Right hindlimb (tissue), 1 donor: ENCODE measurements around the gene DNAH10.

Experiments
- DNase-seq: peaks from one replicate; pipeline ENCODE4 v3.0.0-alpha.2; 2018

Gene DNAH10

DNA sequence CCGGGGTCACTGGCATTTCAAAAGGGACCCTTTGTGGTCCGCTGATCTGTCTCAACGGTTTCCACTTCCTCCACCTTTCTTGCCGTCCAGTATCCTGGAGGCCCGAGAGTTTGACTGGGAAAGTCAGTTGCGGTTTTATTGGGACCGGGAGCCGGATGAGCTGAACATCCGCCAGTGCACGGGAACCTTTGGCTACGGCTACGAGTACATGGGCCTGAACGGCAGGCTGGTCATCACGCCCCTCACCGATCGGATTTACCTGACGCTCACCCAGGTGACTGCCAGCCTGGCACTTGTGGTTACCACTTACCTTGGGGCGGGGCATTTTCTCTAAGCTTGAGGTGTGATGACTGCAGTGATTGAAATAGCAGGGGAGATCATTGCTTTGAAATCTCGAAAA lies 83.8 kb downstream of the DNAH10 start:
- DNase-seq, result no peak

DNA sequence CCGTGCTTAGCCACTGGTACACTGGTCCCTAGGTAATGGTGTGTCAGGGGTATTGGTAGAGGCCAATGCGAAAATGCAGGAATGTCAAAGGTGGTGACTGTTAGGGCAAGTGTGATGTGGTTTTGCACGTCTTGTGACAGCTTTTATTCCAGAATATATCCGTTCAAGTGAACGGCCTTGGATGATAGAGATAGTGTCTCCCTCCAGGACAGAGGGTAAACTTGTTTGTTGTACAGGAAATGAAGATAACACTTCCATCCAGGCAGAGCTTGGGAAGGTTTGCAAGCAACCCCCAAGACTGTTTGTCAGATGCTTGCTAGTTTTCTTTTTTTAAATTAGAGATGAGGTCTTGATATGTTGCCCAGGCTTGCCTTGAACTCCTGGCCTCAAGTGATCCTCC lies 84.2 kb downstream of the DNAH10 start:
- no peak for DNase-seq

DNA sequence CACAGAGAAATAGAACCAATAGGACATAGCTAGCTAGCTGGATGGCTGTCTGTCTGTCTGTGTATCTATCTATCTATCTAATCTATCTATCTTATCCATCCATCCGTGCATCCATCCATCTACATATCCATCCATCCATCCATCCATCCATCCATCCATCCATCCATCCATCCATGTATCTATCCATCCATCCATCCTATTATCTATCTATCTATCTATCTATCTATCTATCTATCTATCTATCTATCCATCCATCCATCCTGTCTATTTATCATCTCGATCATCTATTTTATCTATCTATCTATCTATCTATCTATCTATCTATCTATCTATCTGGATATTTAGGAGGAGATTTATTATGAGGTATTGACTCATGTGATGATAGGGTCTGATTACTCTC lies 84.9 kb downstream of the DNAH10 start:
- DNase-seq, result no peak

DNA sequence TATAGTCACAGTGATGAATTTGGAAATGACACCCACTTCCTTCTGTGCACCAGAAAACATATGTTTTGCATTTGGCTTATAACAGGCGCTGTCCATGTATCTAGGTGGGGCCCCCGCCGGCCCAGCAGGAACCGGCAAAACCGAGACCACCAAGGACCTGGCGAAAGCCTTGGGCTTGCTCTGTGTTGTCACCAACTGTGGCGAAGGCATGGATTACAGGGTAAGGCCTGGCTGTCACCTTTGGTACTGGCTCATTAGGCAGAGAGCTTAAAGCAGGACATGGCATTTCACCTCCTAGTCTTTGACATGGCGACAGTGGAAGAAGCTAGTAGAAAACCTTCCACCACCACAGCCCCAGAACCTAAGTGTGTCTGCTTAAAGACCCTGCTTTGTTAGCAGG lies 85.8 kb downstream of the DNAH10 start:
- no peak for DNase-seq

DNA sequence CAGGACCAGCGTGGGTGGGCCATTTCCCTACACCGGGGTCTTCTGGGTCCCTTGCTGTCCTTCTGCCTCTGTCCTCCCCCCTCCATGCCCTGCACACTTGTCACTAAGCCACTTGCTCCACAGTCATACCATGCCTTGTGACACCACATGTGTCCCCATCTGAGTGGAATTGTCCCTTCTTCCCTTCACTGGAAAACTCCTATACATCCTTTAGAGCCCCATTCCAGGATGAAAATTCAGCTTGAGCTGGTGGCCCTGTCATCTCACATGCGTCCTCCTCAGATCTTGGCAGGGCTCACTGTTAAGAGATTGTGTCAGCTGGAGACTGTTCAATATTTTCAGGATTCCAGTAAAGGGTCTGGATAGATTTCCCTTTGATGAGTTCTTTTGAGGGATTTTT lies 87.4 kb downstream of the DNAH10 start:
- DNase-seq, result no peak

DNA sequence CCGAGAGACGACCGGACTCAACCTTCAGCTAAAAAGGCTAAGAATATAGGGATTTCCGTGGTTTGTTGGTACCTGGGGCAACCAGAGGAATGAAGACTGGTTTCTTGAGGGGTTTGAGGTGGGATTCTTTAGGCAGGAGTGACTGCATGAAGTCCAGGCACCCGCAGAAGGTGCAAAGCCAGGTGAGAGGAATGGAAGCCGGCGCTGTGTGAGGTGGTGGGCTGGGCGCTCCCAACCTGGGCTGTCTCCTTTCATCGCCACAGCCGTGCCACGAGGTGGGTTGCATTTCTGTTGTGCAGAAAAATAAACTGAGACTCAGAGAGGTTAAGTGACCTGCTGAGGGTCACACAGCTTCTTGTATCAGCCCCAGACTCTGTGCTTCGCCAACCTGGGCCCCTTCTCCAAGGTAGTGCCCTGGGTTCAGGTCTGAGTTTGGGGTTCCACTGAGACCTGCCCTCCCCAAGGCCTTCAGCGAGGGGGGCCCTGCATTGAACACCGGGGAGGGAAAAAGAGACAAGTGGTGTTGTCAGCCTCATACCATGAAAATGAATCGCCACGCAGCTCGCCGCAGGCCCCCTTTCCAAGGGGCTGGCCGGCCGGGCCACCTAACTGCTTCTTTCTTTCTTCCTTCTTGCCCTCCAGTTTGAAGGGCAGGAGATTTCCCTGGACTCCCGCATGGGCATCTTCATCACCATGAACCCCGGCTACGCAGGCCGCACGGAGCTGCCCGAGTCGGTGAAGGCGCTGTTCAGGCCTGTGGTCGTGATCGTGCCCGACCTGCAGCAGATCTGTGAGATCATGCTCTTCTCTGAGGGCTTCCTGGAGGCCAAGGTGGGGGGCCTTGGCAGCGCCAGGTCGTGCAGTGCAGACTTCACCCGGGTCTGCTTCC lies 88.4 kb downstream of the DNAH10 start:
- no peak for DNase-seq

DNA sequence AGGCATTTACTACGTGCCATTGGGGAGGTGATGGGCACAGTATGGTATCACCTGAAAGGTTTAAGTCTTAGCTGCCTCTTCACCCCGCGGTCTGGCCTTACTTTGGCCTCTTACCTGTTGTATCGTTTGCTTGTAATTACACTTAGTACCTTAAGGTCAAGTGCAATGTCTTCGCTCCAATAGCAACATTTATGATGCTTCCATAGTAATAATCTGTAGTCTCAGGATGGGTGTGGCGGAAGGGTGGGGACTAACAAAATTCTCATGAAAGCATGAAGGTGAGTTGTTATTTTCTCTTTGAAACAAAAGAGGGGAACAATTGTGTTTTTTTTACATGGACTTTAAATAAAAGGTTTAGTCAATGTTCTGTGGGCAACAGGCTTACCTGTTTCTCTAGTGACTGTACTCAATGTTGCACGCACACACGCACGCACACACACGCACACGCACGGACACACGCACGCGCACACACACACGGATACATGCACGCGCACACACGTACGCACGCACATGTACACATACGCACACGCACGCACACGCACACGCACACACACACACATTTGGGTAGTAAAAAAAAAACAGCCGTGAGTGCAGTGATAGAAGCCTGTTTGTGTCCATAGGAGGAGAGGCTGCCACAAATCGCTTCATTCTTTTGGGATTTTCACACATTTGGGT lies 91.4 kb downstream of the DNAH10 start:
- no peak for DNase-seq

DNA sequence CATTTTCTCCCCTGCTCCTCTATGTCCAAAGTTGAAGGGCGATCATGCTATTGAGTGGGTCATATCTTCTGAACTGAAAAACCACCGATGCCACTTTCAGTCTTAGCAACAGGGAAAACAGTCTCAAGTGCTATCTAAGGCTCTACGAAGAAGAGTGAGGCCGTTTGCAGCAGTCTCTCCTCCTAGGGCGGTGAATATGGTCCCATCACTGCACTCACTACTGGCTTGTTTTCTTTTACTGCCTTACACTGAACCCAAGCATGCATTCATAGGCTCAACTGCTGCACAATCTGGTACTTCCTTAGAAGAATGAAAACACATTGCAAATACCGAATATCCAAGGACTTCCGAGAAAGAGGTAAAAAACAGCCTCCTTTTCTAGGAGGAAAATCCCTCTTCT lies 92.1 kb downstream of the DNAH10 start:
- DNase-seq, result no peak

DNA sequence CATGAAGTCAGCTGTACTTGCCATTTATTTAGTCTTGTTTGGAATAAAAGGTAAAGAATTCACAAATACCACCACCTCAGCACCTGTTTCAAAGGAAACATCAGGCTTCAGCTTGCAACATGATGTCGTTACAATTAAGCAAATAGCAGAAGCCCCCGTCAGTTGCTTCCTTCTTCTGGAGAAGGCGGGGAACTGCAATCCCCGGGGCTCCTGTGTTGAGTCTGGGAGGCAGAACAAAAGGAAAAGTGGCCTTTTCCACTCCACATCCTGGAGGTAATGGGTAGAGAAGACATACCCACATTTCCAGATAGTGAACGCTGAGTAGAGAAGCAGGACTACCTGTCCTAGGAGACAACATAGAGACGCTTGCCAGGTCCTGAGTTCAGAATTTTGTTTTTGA lies 92.8 kb downstream of the DNAH10 start:
- DNase-seq, result no peak

DNA sequence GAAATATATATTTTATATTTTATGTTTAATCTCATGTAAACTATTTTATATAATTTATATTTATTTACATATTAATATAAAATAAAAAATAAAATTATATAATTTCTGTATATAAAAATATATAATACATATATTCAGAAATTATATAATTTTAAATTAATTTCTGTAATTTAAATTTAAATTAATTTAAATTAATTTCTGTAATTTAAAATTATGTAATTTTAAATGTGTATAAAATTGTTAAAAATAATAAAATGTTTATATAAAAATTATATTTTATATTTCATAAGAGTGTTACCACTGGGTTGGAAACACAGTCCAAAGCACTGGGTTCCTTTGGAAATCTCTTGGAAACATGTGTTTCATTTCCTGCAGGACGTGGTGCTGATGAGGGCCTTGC lies 94.6 kb downstream of the DNAH10 start:
- DNase-seq, result no peak

DNA sequence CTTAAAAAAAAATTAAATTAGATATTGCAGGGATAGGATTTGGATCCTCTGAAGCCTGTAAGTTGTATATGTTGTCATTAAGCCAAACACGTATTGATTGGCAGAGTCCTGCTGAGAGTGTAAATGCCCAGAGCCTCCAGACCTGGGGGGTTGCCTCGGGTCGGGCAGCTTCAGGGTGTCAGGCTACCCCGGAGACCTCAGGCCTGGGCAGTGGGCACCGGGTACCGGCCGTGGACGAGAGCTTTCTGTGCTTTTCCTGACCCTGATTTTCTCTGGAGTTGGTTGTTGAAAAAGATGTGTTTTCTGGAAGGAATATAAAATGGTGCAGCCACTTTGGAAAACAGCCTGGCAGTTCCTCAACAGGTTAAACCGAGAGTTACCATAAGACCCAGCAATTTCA lies 96.1 kb downstream of the DNAH10 start:
- no peak for DNase-seq

DNA sequence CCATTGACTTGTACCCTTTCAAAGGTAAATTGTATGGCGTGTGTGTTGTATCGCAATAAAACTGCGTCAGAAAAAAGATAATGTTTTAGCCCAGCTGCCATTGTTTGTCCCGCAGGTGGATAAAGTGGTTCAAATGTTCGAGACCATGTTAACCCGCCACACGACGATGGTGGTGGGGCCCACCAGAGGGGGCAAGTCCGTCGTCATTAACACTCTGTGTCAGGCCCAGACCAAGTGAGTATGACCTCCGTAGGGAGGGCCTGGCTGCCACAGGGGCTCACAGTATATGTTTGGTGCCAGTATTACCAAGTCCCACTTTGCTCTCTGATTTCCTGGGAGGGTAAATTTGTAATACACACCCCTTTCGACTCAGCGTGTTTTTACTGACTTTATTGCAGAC lies 96.9 kb downstream of the DNAH10 start:
- DNase-seq, result no peak

DNA sequence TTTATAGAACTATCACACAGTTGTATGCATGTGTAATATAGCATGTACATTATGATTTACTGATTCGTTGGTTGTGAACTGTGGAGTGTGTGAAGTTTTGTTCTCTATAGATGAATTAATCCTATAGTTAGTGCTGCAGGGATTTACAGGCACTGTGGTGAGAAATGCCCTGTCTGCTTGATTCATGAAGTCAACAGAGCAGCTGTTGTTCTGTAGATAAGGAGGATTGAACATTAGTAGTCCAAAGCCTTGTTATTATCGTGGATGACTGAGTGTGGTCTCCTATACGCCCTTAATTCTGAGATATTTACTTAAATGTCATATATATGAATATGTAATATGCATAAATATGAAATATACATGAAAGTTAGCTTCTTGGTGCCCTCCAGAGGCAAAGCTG lies 98.3 kb downstream of the DNAH10 start:
- no peak for DNase-seq

DNA sequence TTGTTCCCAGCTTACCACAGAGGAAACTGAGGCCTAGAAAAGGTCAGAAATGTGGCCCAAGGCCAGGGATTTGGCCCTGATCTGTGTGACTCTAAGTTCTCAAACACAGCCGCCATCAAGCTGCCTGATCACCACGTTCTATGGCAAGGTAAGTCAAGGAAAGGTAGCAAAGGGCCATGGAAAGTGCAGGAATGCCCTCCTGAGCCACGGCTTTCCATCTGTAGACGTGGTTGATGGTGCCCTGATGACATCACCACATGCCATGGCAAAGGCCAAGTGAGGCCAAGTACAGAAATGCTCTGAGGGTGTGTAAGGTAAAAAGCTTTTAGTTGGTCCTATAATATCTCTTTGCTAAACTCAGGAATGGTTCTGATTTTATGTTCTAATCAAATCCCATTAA lies 99.3 kb downstream of the DNAH10 start:
- DNase-seq, result no peak

DNA sequence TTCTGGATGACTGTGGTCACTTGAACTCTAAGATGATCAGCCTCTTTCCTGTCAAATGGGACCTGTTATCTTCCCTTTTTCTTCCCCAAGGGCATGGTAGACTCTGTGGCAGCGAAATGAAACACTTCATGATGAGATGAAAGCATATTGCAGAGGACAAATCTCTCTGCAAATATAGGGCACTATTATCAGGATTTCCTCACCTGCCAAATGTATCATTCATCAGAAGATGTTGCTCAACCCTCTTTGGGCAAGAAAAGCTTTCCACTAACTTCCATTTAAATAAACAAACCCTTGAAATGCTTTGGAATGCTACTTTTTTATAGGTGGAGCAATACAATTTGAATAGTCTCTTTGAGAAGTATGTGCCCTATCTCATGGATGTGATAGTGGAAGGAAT lies 105.0 kb downstream of the DNAH10 start:
- no peak for DNase-seq

DNA sequence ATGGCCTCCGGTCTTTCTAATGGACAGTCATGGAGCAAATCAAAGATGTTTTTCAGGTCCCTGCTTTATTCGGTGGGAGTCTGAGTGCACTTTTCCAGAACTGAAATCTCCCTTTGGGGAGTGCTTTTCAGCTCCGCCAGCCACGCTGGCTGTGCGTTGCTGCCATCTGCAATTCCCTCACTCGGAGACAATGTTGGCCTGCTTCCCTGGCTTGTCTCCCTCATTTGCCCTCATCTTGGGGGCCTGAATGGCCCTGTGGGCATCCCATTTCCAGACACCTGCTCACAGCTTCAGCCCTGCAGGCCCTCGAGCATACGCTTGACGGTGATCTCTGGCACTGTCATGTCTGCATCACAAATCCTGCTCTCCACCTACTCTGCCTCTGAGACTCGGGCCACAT lies 106.7 kb downstream of the DNAH10 start:
- no peak for DNase-seq

DNA sequence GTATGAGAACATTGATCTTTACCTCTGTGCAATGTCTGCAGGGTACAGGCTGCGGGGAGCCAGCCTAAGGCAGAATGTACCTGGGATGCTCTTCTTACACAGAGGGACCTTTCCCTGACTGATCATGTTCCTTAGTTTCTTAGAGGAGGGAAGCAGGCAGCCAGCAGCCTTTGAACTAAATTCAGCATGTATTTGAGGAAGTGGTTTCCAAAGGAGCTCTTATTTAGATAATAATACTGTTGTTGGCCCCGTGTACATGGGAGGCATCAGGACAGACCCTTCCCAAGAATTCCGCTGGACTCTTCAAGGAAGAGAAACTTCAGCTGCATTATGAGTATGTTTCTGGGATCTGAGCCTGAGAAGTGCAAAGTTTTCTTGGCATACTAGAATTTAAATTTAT lies 111.7 kb downstream of the DNAH10 start:
- no peak for DNase-seq

DNA sequence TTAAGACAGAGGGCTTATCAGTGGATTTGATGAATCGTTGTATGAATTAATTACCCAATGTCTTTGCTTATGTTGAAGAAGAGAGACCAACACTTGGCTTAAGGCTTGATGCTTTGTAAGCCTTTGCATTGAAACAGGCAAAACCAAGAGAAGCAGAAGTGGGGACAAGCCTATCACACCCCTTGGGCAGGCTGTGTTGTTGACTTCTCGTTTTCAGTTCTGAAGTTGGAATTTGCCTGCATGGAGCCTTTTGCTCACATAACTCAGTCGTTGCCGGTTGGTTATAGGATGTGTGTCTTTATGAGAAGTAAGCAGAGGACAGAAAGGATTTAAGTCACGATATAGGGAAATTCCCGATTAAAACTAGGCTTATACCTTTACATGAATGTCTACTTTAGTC lies 115.9 kb downstream of the DNAH10 start:
- DNase-seq, result no peak

DNA sequence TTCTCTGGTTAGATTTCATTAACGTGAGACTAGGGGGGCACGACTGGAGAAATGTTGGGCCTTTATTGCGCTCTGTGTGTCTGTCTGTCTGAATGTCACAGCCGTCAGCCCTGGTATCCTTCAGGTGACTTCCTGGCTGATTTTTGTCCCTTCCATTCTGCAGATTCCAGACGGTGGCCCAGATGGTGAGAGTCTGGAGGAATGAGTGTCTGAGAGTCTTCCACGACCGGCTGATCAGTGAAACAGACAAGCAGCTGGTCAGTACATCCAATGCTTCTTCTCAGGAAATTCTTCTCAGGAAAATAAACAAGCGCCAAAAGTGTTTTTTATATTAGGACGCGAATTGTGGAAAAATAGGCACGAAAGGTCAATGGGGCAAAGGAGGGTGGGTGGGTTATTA lies 117.0 kb downstream of the DNAH10 start:
- no peak for DNase-seq

DNA sequence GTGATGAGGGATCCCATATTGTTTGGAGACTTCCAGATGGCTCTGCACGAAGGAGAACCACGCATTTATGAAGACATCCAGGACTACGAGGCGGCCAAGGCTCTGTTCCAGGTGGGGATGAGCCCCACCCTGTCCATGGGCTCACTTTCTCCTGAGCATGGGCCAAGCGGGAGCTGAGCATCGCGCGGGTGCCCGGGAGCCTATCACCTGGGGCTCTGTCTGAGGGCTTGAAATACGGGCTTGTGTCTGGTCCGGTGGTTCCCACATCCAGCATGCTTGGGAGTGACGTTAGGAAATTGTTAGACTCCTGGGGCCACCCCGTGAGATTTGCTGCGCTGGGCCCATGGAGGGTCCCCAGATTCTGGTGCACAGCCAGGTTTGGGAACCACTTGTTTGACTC lies 117.6 kb downstream of the DNAH10 start:
- DNase-seq, result no peak

DNA sequence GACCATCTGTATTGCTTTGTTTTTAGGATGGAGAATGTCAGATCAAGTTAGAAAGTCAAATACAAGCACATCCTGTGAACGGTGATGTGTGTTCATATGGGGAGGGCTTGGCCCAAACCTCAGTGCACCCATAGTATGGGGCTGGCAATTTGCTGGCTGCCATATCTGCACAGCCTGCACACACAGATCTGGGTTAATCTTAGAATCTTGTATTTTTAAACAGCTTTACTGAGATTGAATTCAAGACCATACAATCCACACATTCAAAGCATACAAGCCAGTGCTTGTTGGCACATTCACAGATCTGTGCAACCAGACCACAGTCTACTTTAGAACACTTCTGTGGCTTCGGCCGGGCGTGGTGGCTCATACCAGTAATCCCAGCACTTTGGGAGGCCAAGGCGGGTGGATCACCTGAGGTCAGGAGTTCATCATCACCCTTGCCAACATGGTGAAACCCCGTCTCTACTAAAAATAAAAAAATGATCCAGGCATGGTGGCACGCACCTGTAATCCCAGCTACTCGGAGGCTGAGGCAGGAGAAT lies 120.1 kb downstream of the DNAH10 start:
- DNase-seq, result no peak

DNA sequence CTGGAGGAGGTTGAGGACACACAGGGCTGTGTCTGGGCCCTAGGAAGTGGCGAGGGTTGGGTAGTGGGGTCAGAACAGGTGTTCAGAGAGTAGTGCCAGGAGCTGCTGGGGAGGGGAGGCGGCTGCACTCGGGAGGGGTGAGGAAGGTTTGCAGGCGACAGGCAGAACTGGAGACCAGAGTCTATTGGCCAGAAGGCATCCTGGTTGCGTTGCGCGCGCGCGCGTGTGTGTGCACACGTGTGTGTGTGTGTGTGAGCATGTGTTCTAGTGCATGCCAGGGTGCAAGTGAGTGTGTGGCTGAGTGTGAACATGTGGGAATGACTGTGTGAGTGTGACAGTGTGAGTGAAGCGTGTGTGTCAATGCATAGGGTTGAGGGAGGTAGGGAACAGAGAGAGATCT lies 124.2 kb downstream of the DNAH10 start:
- no peak for DNase-seq

DNA sequence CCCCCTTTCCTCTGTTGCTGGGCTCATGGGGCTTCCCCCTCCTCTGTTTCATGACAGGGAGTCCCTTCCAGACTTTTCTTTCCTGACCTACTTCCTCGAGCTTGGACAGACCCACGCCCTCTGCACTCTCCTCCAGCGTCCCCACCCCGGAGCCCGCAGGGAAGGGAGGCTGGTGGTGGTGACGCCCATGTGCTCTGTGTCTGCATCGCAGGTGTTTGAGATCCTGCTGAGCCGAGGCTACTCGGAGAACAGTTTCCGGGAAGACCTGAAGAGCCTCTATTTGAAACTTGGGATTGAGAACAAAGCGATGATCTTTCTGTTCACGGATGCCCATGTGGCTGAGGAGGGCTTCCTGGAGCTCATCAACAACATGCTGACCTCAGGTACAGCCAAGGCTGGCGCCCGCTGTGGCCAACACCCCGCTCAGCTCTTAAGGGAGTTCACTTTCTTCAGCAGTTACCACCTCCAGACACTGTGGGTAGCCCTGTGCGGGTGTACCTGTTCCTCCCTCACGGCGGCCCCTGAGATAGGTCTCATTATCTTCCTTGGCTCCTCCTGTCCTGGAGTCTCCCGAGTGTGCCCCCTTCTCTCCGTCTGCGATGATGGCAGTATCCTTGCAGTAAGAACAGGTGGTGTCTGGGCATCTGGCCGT lies 125.0 kb downstream of the DNAH10 start:
- DNase-seq, result no peak

DNA sequence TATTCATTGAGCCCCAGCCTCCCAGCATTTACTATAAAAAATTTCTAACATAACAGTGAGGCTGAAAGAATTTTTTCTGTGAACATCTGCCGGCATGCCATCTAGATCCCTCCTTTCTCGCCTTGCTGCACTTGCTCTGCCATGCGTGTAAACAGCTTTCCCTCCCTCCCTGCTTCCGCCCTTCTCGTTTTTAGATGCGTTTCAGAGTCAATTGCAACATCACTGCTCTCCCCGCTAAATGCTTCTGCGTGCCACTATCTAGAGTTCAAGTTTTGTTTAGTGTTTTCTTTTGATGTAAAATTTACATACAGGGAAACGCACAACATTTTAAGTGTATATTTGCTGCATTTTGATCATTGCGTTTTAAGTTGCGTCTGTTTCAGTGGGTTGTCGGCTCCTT lies 126.9 kb downstream of the DNAH10 start:
- no peak for DNase-seq
